Neural crest cell (in vitro differentiated cells): ENCODE results near the gene TLR6. TPM values are rescaled to one million over a fixed set of nuclear protein-coding genes. Genes with fewer than 3 reads are reported as not detected.

Experiments used
- DNase-seq: peaks from one replicate; pipeline ENCODE4 v3.0.0; 2021; ENCODE audit warnings: low read depth, mixed read lengths, low spot score
- H3K27ac Mint-ChIP-seq: one replicate; pipeline ENCODE4 v1.8.0; 2021; ENCODE audit warnings: mild to moderate bottlenecking, mixed read lengths; ENCODE audit not compliant: unreplicated experiment
- H3K27me3 Mint-ChIP-seq: 2 replicates; pipeline ENCODE4 v1.8.0; 2021; ENCODE audit warnings: low read depth, mild to moderate bottlenecking, mixed read lengths
- H3K36me3 Mint-ChIP-seq: 2 replicates; pipeline ENCODE4 v1.8.0; 2021; ENCODE audit warnings: low read depth, mild to moderate bottlenecking, mixed read lengths
- H3K4me1 Mint-ChIP-seq: 2 replicates; pipeline ENCODE4 v1.8.0; 2021; ENCODE audit warnings: mixed read lengths
- H3K4me3 Mint-ChIP-seq: one replicate; pipeline ENCODE4 v1.8.0; 2021; ENCODE audit warnings: mild to moderate bottlenecking, mixed read lengths
- H3K9me3 Mint-ChIP-seq: 2 replicates; pipeline ENCODE4 v1.8.0; 2021; ENCODE audit warnings: mixed read lengths
- CTCF ChIP-seq: fragments of 200-600 bp; sonication (generic); conservative IDR thresholded peaks from 2 replicates; pipeline ENCODE4 v1.5.0; 2021; ENCODE audit warnings: antibody characterized with exemption, mild to moderate bottlenecking
- total RNA-seq: library from RNA; stranded (reverse); gene quantifications from 2 replicates; pipeline ENCODE4 v1.2.1, GENCODE V29; 2021

TLR6 gene
- total RNA-seq, 1 donor from 2014 or later = 0.19 TPM

- H3K36me3 Mint-ChIP-seq = peaks cover 5% of the 10 kb centered on the region
- no peak for DNase-seq
- H3K9me3 Mint-ChIP-seq = peaks cover 17% of the 10 kb centered on the region
- TF ChIP-seq CTCF = no peak
- no peak overlapping the region for H3K27ac Mint-ChIP-seq
- no peaks in the 10 kb centered on the region for H3K27me3 Mint-ChIP-seq
- H3K4me1 Mint-ChIP-seq = no peaks in the 10 kb centered on the region
- no peak overlapping the region for H3K4me3 Mint-ChIP-seq
Measured at GRCh38 chr4:38832206-38832605, 24.4 kb downstream of the TLR6 start.

- Mint-ChIP-seq H3K4me1 (no peaks in the 10 kb centered on the region), H3K4me3 (no peak overlapping the region), H3K27ac (no peak overlapping the region), H3K36me3 (peaks cover 5% of the 10 kb centered on the region), H3K9me3 (peaks cover 19% of the 10 kb centered on the region), H3K27me3 (no peaks in the 10 kb centered on the region)
- no peak for DNase-seq
- no peak for TF ChIP-seq CTCF
Measured at GRCh38 chr4:38831653-38832052, 25.0 kb downstream of the TLR6 start.

- Mint-ChIP-seq H3K27ac (no peak overlapping the region), H3K36me3 (peaks cover 5% of the 10 kb centered on the region), H3K4me3 (no peak overlapping the region), H3K4me1 (no peaks in the 10 kb centered on the region), H3K27me3 (no peaks in the 10 kb centered on the region), H3K9me3 (peaks cover 13% of the 10 kb centered on the region)
- no peak for TF ChIP-seq CTCF
- DNase-seq = no peak
Measured at GRCh38 chr4:38829237-38829636, 27.4 kb downstream of the TLR6 start.

- no peaks in the 10 kb centered on the region for H3K4me1 Mint-ChIP-seq
- H3K9me3 Mint-ChIP-seq = peaks cover 11% of the 10 kb centered on the region
- no peaks in the 10 kb centered on the region for H3K27me3 Mint-ChIP-seq
- no peak overlapping the region for H3K27ac Mint-ChIP-seq
- H3K4me3 Mint-ChIP-seq = no peak overlapping the region
- TF ChIP-seq CTCF = no peak
- H3K36me3 Mint-ChIP-seq = peaks cover 2% of the 10 kb centered on the region
- no peak for DNase-seq
Measured at GRCh38 chr4:38823766-38824165, 32.9 kb downstream of the TLR6 start.

GRCh38 chr4:38822748-38823303, 33.8 kb downstream of the TLR6 start:
- Mint-ChIP-seq H3K27ac (no peak overlapping the region), H3K27me3 (no peaks in the 10 kb centered on the region), H3K4me1 (no peaks in the 10 kb centered on the region), H3K9me3 (peaks cover 11% of the 10 kb centered on the region), H3K4me3 (no peak overlapping the region), H3K36me3 (peaks cover 2% of the 10 kb centered on the region)
- no peak for DNase-seq
- no peak for TF ChIP-seq CTCF
